AG09319 (cell line): ENCODE data around the gene FGGY.

Source experiments
- DNase-seq: peaks from one replicate; pipeline ENCODE4 v3.0.0-alpha.2; 2010; ENCODE audit warnings: low read depth; ENCODE audit errors: extremely low read depth
- CTCF ChIP-seq: IDR thresholded peaks from 2 replicates; pipeline ENCODE4 v1.5.1; 2011; ENCODE audit warnings: low read depth, mild to moderate bottlenecking, inconsistent platforms, low read length, moderate library complexity

Gene FGGY

GRCh38 chr1:59272507-59272906 lies 24.4 kb upstream of the FGGY start:
- DNase-seq = no peak
- no peak for TF ChIP-seq CTCF

GRCh38 chr1:59276439-59276851 lies 20.4 kb upstream of the FGGY start:
- DNase-seq = no peak
- TF ChIP-seq CTCF = no peak

- DNase-seq = no peak
- TF ChIP-seq CTCF = no peak
Observed at GRCh38 chr1:59278780-59279354, 18.0 kb upstream of the FGGY start.

- no peak for TF ChIP-seq CTCF
- no peak for DNase-seq
Observed at GRCh38 chr1:59279645-59280044, 17.2 kb upstream of the FGGY start.

- DNase-seq = no peak
- TF ChIP-seq CTCF = no peak
Observed at GRCh38 chr1:59282951-59283350, 13.9 kb upstream of the FGGY start.

- DNase-seq = no peak
- no peak for TF ChIP-seq CTCF
Observed at GRCh38 chr1:59285691-59286090, 11.2 kb upstream of the FGGY start.

GRCh38 chr1:59288046-59288445 lies 8.8 kb upstream of the FGGY start:
- DNase-seq = no peak
- TF ChIP-seq CTCF = no peak
